ENCODE measurements around the gene GJA3.
"Not testable (repeated sequence)": the region's sequence is repeated elsewhere in the genome, so short reads cannot be mapped to it uniquely, and the experiment has no call there.

The GJA3 gene

GRCh38 chr13:20182231-20182846 is 21.5 kb upstream of the GJA3 start:
- peak; percentile 76 for DNase-seq (ENCODE audit: low spot score)

DNA sequence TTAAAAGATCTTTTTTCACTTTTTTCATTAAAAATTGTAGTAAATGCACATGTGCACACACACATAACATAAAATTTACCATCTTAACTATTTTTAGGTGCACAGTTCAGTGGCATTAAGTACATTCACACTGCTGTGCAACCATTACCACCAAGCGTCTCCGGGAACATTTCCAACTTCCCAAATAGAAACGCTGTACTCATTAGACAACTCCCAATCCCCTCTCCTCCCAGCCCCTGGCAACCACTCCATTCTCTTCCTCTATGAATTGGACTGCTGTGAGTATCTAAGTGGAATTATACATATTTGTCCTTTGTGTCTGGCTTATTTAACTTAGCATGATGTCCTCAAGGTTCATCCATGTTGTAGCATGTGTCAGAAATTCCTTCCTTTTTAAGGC is 20.3 kb upstream of the GJA3 start:
- DNase-seq (ENCODE audit: low spot score): no peak

GRCh38 chr13:20178156-20178555 is 17.3 kb upstream of the GJA3 start:
- DNase-seq (ENCODE audit: low spot score): no peak

GRCh38 chr13:20177049-20177831 is 16.4 kb upstream of the GJA3 start:
- DNase-seq (ENCODE audit: low spot score): no peak

DNA sequence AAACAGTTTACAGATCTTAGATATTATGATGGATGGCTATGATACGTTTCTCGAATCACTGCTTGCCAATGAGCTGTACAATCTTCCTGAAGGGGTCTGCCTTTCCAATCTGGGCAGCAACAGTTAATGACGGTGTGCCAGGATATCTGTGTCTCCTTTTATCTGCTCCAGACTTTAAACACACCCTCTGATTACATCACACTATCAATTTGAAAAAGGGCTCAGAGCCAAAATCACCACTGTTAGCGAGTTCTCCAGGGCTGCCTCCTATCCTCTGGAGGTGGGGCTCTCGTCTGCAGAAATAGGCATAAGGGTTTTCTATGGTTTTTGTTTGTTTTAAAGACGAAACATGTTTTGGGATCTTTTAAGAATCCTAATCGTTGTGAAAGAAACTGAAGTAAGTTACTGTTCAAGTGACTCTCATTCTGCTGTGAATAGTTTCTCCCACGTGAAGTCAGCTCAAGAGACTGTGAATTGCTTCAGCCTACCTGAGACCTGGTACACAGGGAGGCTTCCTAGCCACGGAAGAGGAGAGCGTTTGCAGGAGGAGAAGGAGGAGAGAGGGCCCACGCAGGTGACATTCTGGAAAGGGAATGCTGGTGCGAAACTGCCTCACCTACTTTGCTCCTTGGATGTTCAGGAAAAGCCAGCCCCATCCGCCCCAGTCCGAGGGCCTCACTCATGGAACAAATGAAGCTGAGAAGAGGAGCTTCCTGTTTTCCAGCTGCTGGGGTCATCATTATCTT is 15.2 kb upstream of the GJA3 start:
- no peak for DNase-seq (ENCODE audit: low spot score)

DNA sequence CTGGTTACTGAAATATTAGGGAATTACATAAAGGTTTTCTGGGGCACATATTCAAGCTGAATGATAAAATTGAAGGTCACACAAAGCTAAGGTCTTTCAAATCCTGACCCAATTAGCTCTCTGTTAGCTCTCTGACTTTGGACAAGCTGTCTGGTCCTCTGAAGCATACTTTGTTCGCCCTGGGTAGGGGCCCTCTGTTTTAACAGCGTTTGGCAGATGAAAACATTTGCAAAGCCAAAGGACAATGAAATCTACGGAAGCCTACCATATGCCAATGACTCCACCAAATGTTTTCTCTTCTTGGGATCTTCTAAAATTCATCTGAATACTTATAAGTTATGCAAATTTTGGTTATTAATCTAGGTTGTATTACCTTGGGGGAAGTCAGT is 14.5 kb upstream of the GJA3 start:
- DNase-seq (ENCODE audit: low spot score): no peak

DNA sequence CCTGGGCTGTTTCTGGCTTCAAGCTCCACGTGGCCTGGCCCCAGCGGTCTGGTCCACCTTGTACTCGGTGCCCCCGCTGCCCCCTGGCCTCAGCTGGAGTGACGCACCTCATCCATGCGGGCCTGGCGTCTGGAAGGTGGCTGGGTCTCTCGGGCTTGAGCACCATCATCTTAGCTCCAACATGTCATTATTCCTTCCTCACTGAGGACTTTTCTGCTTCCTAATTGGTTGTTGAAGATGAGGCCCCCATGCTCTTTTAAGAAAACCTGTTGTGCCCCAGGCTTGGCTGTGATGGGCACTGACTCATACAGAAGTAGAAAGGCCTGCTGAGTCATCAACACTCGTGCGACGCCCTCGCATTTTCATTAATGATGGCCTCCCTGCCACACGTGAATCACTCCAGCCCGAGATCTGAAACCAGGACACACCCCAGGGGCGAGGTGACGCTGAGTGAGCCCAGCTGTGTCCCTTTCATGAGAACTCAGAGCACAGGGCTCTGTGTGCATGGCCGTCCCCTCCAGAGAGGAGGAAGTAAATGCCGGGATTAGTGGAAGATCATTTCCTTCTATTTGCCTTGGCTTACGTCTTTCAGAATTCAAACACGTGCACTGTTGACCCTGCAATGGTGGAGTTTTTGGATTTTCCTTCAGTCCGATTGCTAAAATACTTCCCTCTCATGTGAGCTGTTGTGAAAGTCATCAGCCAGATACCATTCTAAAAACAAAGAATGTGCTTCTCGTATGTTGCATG is 14.0 kb upstream of the GJA3 start:
- no peak for DNase-seq (ENCODE audit: low spot score)

- DNase-seq (ENCODE audit: low spot score): no peak
Observed at GRCh38 chr13:20173116-20173746, 12.4 kb upstream of the GJA3 start.

GRCh38 chr13:20171364-20171763 is 10.5 kb upstream of the GJA3 start:
- no peak for DNase-seq (ENCODE audit: low spot score)

DNA sequence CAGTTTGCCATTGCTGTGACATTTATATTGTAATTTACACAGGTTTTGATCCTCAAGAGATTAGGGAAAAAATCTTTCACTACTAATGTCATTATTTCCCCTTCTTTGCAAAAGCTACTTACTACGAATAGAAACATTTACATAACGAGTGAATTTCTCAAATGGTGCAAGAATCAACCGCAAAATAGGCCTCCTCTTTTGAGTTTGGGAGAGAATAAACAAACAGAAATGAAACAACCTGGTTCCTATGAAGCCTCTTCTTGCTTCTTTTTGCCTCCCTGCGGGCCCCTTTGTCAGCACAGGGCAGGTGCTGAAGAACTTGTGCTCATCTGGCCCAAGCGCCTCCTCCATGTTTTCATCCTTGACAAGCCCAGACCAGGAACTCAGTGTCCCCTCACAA is 10.1 kb upstream of the GJA3 start:
- DNase-seq (ENCODE audit: low spot score): no peak

GRCh38 chr13:20168396-20168795 is 7.5 kb upstream of the GJA3 start:
- DNase-seq (ENCODE audit: low spot score): no peak

GRCh38 chr13:20165417-20166257 is 4.8 kb upstream of the GJA3 start:
- no peak for DNase-seq (ENCODE audit: low spot score)

DNA sequence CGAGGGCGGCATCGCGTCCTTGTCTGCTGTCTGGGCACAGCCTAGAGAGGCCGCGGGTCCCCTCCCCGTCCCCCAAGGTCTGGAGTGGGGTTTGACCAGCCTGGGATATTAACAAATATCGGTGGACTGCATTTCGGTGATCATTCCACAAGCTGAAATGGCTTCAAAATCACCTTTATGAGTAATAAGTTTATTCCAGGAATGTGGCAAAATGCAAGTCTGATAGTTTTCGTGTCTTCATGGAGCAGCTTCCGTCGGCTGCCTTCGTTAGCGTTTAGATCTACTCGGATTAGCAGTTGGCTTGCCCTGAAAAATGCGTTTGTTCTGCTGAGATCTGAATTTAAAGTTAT is 1.1 kb upstream of the GJA3 start:
- no peak for DNase-seq (ENCODE audit: low spot score)

- no peak for DNase-seq (ENCODE audit: low spot score)
Observed at GRCh38 chr13:20161275-20161950, 561 bp upstream of the GJA3 start.

DNA sequence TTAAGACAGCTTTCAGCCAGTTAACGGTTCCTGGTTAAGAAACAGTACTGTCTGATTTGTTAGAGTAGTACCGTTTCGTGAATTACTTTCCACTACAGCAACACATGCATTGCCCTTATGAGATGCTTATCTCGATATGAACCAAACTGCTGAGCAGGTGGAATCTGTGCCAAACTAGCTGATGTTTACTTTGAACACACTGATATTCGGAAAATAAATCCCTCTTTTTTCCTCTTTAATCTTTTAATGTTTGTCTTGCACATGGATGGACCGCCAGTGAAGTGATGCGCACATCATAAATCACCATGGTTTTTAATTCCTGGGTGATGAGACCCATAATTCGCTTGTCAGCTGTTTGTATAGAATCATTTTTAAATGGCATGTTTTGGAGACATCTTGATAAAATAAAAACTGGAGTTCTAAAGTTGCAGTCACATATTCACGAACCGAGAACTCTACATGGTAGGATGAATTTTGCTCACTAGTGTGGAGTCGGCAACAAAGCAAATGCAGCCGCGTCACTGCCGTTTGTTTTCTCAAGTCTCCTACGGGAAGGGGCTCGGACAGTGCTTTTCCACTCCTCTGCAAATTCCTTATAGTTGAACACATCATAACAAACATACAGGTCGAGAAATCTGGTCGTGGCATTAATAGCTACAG is 1.1 kb downstream of the GJA3 start:
- no peak for DNase-seq (ENCODE audit: low spot score)

GRCh38 chr13:20157151-20157796 is 3.6 kb downstream of the GJA3 start:
- DNase-seq (ENCODE audit: low spot score): no peak

DNA sequence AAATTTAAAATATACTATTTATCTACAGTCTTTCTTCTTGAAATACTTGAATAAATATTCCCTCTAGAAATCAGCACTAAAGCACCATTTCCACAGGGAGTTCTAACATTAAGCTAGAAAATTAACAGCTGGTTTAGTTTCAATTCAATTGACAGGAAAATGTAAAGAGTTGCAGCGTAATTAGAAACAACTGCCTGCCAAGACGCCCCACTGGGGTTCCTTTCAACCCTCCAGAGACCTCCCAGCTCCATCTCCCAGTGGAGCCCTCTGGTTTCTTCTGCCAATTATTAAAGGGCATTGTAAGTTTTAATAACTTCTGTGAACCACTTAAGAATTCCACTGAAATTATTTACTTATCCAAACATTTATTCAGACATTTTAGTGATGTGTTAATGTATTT is 4.2 kb downstream of the GJA3 start:
- DNase-seq (ENCODE audit: low spot score): no peak

DNA sequence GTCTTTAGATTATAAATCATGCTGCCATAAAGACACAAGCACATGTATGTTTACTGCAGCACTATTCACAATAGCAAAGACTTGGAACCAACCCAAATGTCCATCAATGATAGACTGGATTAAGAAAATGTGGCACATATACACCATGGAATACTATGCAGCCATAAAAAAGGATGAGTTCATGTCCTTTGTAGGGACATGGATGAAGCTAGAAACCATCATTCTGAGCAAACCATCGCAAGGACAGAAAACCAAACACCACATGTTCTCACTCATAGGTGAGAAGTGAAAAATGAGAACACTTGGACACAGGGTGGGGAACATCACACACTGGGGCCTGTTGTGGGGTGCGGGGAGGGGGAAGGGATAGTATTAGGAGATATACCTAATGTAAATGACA is 7.6 kb downstream of the GJA3 start:
- not testable (repeated sequence) for DNase-seq (ENCODE audit: low spot score)

DNA sequence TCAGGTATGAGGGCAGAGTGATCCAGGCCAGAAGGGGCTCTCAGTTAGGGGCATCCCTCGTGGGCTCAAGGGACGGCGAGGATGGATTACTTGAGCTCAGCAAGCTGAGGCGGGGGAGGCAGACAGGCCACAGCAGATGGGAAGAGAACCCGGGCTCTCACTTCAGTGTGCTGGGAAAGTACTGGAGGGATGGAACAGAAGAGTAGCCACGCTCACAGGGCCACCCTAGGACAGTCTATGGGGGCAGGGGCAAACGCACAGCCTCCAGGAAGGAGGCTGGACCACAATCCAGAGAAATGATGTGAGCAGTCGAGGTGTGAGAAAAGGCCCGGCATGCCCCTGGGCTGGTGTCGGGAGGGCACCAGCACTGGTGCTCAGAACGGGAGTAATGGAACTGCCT is 9.2 kb downstream of the GJA3 start:
- DNase-seq (ENCODE audit: low spot score): no peak
